HepG2 (cell line): ENCODE results near the gene ZNF154. TPM values are rescaled to one million over a fixed set of nuclear protein-coding genes. Genes with fewer than 3 reads are reported as not detected.

Source experiments
- AKAP8 ChIP-seq: sonication (generic); formaldehyde crosslinking; IDR thresholded peaks from 2 replicates; pipeline ENCODE4 v1.5.1; 2020; ENCODE audit warnings: mild to moderate bottlenecking, missing genetic modification reagents
- CEBPB ChIP-seq: IDR thresholded peaks from 2 replicates; pipeline ENCODE4 v1.6.1; 2011; ENCODE audit warnings: low read depth, low read length, improper control_type of control experiment, borderline replicate concordance
- FOSL2 ChIP-seq: sonication (generic); formaldehyde crosslinking; IDR thresholded peaks from 2 replicates; pipeline ENCODE4 v1.4.0; 2020; ENCODE audit warnings: missing genetic modification reagents
- HNRNPUL1 ChIP-seq: fragments of 200-400 bp; formaldehyde crosslinking; IDR thresholded peaks from 2 replicates; pipeline ENCODE4 v1.6.1; 2017; ENCODE audit warnings: low read depth, mild to moderate bottlenecking, low read length, moderate library complexity
- JUN ChIP-seq: sonication (generic); formaldehyde crosslinking; IDR thresholded peaks from 2 replicates; pipeline ENCODE4 v1.4.0; 2020; ENCODE audit warnings: mild to moderate bottlenecking, missing genetic modification reagents
- KLF6 ChIP-seq: IDR thresholded peaks from 2 replicates; pipeline ENCODE4 v1.8.0; 2016; ENCODE audit warnings: missing biosample characterization, missing genetic modification reagents
- MATR3 ChIP-seq: sonication (generic); formaldehyde crosslinking; IDR thresholded peaks from 2 replicates; pipeline ENCODE4 v1.4.0; 2020; ENCODE audit warnings: missing genetic modification reagents
- REL ChIP-seq: sonication (generic); formaldehyde crosslinking; conservative IDR thresholded peaks from 2 replicates; pipeline ENCODE4 v1.8.0; 2022; ENCODE audit warnings: mild to moderate bottlenecking, missing genetic modification reagents, moderate library complexity
- RFX3 ChIP-seq: IDR thresholded peaks from 2 replicates; pipeline ENCODE4 v1.6.1; 2016; ENCODE audit warnings: missing biosample characterization, missing genetic modification reagents
- SAFB2 ChIP-seq: sonication (generic); formaldehyde crosslinking; IDR thresholded peaks from 2 replicates; pipeline ENCODE4 v1.5.1; 2020; ENCODE audit warnings: missing genetic modification reagents, low read depth, mild to moderate bottlenecking, borderline replicate concordance
- ZBTB34 ChIP-seq: sonication (generic); formaldehyde crosslinking; IDR thresholded peaks from 2 replicates; pipeline ENCODE4 v1.8.0; 2022; ENCODE audit warnings: mild to moderate bottlenecking, missing genetic modification reagents
- ZMYM4 ChIP-seq: sonication (generic); formaldehyde crosslinking; IDR thresholded peaks from 2 replicates; pipeline ENCODE4 v1.8.1; 2023; ENCODE audit warnings: mild to moderate bottlenecking, missing genetic modification reagents
- ZNF101 ChIP-seq: sonication (generic); formaldehyde crosslinking; IDR thresholded peaks from 2 replicates; pipeline ENCODE4 v1.4.0; 2020; ENCODE audit warnings: mild to moderate bottlenecking, low read depth, missing genetic modification reagents, borderline replicate concordance
- ZNF142 ChIP-seq: sonication (generic); formaldehyde crosslinking; IDR thresholded peaks from 2 replicates; pipeline ENCODE4 v1.4.0; 2020; ENCODE audit warnings: missing genetic modification reagents
- ZNF550 ChIP-seq: sonication (generic); formaldehyde crosslinking; IDR thresholded peaks from 2 replicates; pipeline ENCODE4 v1.4.0; 2020; ENCODE audit warnings: mild to moderate bottlenecking, missing genetic modification reagents, borderline replicate concordance
- ZNF746 ChIP-seq: sonication (generic); formaldehyde crosslinking; IDR thresholded peaks from 2 replicates; pipeline ENCODE4 v1.8.0; 2022; ENCODE audit warnings: mild to moderate bottlenecking, missing genetic modification reagents
- ZNF775 ChIP-seq: sonication (generic); formaldehyde crosslinking; IDR thresholded peaks from 2 replicates; pipeline ENCODE4 v1.4.0; 2020; ENCODE audit warnings: missing genetic modification reagents, mild to moderate bottlenecking, moderate library complexity, borderline replicate concordance
- polyA plus RNA-seq, 8 experiments: library from polyadenylated mRNA; depleted of rRNA in 3 of 8; stranded (reverse) in 7 of 8; unstranded in 1 of 8; fragments of >200 nt; fragmentation: Illumina TruSeq in 4 of 8; extraction: Trizol in 4 of 8; gene quantifications; 2 replicates each; pipeline versions ENCODE4 v1.2.1 to v1.2.3, GENCODE V29; 2011 to 2016; ENCODE audit warnings: low read depth in 4 of 8, missing spikeins in 1 of 8, mixed read lengths in 1 of 8; ENCODE audit not compliant: insufficient read depth in 1 of 8
- total RNA-seq, 5 experiments: library from RNA; depleted of rRNA; stranded (reverse); fragments of >200 nt; fragmentation: Illumina TruSeq; extraction: Trizol; gene quantifications; 2 replicates each; pipeline ENCODE4 v1.2.3, GENCODE V29; 2016; ENCODE audit warnings: low read depth in 1 of 5
- TF ChIP-seq, protein P1 (sequence below): sonication (generic); formaldehyde crosslinking; IDR thresholded peaks from 2 replicates; pipeline ENCODE4 v1.4.0; 2020; ENCODE audit warnings: missing genetic modification reagents, borderline replicate concordance
- TF ChIP-seq, protein P2 (sequence below): IDR thresholded peaks from 2 replicates; pipeline ENCODE4 v1.6.1; 2016; ENCODE audit warnings: control low read depth

Gene ZNF154
- total and polyA plus RNA-seq, 2 of the 13 experiments (the other 11 are each of a cell fraction or from before 2014, with no cell fraction given): not detected

DNA sequence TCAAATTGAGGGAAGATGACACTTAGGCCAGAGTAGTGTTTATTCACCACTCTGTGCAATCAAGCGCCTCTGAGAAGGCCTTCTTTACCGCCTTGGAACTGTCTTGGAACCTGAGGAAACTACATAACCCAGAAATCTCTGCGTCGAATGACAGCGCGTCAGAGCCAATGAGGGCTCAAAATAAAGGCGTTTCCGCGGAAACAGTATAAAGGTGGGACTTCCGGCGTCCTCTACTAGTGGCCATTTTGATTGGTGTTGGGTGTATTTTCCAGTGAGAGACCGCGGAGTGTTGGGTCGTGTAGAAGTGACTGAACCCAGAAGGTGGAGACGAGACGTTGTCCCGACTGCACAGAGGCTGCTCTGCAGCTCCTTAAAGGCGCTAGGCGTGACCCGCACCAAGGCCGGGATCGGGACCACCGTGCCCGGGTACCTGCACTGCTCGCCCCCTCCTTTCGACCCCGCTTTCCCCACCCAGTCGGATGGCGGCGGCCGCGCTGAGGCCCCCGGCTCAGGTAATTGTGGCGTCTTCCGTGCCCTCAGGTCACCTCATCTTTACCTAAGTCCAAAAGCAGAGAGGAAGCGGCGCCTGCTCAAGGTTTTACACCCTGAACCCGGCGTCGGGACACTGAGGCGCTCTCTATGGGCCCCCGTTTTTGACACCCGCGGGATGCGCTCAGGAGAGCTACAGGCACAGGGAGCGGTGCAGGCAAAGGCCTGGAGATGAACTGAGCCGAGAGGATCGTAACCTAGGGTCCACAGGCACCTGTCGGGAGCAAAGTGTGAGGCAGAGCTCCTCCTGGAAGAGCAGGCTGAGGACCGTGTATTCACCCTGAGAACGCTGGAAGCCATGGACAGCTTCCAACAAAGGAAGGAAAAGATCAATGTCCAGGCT lies 37.8 kb upstream of the ZNF154 start, which contains the start of gene ZNF776 (continued):
- no peak for TF ChIP-seq SAFB2
- TF ChIP-seq KLF6 (CRISPR knock-in tag): 0 out of 2 replicates have a peak, but pooled peaks have one; percentile 80
- no peak for TF ChIP-seq JUN (CRISPR knock-in tag)
- no peak for TF ChIP-seq ZBTB34
- no peak for TF ChIP-seq ZNF775 (CRISPR knock-in tag)
- TF ChIP-seq, protein P1, sequence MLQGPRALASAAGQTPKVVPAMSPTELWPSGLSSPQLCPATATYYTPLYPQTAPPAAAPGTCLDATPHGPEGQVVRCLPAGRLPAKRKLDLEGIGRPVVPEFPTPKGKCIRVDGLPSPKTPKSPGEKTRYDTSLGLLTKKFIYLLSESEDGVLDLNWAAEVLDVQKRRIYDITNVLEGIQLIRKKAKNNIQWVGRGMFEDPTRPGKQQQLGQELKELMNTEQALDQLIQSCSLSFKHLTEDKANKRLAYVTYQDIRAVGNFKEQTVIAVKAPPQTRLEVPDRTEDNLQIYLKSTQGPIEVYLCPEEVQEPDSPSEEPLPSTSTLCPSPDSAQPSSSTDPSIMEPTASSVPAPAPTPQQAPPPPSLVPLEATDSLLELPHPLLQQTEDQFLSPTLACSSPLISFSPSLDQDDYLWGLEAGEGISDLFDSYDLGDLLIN (CRISPR knock-in tag): no peak
- TF ChIP-seq REL (CRISPR knock-in tag): no peak
- no peak for TF ChIP-seq CEBPB
- no peak for TF ChIP-seq ZNF101 (CRISPR knock-in tag)
- no peak for TF ChIP-seq MATR3 (CRISPR knock-in tag)
- peak; percentile 47; the same call in 1 of the 2 replicates for TF ChIP-seq ZMYM4 (CRISPR knock-in tag)
- no peak for TF ChIP-seq AKAP8 (CRISPR knock-in tag)
- 0 out of 2 replicates have a peak, but pooled peaks have one; percentile 38 for TF ChIP-seq ZNF746 (CRISPR knock-in tag)
- 0 out of 2 replicates have a peak, but pooled peaks have one; percentile 73 for TF ChIP-seq ZNF550
- TF ChIP-seq FOSL2 (CRISPR knock-in tag): no peak
- TF ChIP-seq ZNF142 (CRISPR knock-in tag): peak; percentile 57; the same call in 1 of the 2 replicates
- TF ChIP-seq HNRNPUL1: no peak
- TF ChIP-seq, protein P2, sequence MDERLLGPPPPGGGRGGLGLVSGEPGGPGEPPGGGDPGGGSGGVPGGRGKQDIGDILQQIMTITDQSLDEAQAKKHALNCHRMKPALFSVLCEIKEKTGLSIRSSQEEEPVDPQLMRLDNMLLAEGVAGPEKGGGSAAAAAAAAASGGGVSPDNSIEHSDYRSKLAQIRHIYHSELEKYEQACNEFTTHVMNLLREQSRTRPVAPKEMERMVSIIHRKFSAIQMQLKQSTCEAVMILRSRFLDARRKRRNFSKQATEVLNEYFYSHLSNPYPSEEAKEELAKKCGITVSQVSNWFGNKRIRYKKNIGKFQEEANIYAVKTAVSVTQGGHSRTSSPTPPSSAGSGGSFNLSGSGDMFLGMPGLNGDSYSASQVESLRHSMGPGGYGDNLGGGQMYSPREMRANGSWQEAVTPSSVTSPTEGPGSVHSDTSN: peak; percentile 95
- 0 out of 2 replicates have a peak, but pooled peaks have one; percentile 56 for TF ChIP-seq RFX3
